NCI-H446 treated with DMSO at 0.1 percent for 48 hours (cell line): ENCODE measurements around the gene HCN3.

Source experiments
- DNase-seq: peaks from one replicate; lab custom pipeline; 2025; lab: John Stamatoyannopoulos, UW

The HCN3 gene

GRCh38 chr1:155254228-155254713 is 23.0 kb upstream of the HCN3 start:
- DNase-seq, result no peak

- no peak for DNase-seq
Measured at GRCh38 chr1:155254714-155255242, 22.5 kb upstream of the HCN3 start.

DNA sequence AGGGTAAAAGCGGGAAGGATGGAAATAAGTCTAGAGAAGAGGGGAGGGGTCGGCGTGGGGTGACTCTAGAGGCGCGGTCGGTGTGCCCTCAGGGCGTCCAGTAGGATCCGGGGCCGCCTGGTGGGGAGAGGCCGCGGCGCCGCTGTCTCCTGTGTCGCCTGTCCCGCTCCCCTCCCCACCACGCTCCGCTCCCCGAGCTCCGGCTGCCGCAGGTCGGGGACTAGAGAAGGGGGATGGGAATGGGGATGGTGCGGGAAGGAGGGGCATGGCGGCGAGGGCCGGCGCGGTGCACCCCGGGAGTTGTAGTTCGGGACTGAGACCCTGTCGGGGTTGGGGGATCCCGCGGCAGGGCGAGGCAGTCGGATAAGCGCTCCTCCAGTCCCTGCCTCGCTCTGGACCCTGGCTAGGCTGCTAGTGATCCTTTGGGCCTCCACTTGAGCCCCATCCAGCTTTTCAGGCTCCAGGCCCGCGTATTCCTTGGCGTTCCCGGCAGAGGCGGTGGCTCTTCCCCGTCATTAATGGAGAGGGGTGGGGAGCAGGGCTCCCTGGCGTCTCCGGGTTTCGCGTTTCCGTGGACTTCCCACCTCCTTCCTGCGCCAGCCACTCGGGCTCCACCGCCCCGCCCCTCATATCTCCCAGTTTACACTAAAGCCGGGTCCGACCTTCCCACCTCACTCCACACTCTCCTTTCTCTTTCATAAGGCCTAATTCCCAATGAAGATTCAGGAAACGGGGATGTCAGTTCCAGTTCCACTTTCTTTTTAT is 21.8 kb upstream of the HCN3 start, which contains the start of gene ENTREP3:
Gene ENTREP3, minus strand, starts transcription at position 241 of the 765 bp plus-strand sequence. CDS start 606 bp downstream, outside the sequence.
- peak; percentile 74 for DNase-seq

DNA sequence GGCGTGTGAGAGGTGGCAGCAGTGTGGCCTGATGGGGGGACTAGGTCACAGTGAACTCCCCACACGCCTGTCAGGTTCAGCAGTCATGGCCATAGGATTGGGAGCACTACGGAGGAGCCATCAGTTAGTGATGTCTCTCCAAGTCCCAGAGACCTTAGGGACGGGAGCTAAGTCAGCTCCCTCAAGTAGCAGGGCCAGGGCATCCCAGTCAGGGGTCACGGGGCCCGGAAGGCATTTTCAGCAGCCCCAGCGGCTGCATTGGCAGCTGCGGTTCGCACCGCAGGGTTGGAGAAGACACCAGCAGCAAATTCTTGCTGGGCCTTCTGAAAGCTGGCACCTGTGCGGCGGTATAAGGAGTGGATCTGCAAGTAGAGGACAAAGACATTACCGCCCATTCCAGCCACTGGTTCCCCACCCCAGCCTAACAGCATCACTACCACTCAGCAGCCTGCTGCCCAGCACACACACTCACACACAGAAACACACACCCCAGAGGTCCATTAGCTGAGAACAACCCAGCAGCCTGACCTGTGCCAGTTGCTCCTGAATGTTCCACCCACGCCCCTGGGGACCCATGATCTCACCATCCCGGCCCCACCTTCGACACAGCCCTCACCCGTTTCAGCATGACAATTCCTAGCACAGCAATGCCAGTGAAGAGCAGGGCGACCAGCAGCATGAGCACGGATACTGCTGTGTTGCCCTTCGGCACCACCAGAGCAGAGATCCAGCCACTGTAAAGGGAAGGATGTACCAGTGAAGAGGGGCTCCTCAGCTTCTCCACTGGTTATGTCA is 21.0 kb upstream of the HCN3 start:
- DNase-seq, result no peak

GRCh38 chr1:155260276-155260675 is 17.0 kb upstream of the HCN3 start:
- no peak for DNase-seq

GRCh38 chr1:155261493-155261851 is 15.8 kb upstream of the HCN3 start:
- no peak for DNase-seq

DNA sequence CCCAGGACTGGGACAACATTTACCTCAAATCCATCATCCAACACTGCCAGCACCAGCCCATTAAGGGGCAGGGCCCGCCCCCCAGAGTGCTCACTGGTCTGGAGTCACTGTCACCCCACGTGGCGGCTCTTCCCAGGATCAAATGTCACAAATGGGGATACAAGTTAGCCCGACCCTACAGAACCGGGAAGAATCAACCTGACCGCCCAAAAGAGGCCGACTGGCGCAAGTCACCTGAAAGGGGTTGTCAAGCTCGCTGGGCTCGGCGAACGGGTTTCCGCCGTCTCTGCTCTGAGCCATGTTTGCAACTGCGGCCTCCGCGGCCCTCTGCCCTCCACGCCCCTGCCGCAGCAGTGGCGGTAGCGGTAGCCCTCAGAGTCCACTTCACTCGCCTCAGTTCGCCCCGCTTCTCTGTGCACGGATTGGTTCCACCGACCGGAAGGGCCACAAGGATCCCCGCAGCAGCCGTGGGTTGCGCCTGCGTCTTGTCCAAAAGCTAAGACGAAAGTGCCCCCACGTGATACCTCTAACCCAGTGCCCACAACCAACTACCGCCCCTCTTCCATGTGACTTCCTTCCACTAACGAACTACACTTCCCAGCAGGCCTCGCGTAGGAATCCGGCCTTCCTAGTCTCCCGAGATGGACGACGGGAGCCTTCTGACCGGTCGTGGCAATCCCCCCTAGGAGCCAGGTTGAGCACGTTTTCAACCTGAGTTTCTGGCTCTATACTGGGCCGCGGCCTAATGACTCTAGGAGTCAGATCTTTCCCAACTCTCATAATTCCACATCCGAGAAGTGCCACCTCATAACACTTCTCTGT is 15.2 kb upstream of the HCN3 start, which contains the start of gene SCAMP3:
Gene SCAMP3, minus strand, starts transcription at position 509 of the 822 bp plus-strand sequence. Its CDS starts 209 bp downstream, at position 300.
- peak; percentile 96 for DNase-seq

DNA sequence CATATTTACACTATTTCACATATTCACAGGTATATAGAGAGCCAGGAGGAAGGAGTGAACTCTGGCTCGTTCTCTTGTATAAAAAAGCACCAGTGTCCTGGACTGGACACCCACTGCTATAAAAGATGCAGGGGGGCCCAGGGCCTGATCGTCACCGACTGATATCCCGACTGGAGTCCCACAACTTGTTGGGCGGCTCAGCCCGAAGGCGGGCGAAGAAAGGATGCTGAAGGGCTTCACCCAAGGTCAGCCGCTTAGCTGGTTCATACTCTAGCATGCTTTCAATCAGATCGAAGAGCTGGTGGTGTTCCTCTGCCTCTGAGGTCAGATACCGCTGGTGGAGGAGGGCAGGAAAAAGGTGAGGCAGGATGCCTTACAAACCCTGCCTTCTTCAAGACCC is 14.2 kb upstream of the HCN3 start:
- DNase-seq, result no peak

DNA sequence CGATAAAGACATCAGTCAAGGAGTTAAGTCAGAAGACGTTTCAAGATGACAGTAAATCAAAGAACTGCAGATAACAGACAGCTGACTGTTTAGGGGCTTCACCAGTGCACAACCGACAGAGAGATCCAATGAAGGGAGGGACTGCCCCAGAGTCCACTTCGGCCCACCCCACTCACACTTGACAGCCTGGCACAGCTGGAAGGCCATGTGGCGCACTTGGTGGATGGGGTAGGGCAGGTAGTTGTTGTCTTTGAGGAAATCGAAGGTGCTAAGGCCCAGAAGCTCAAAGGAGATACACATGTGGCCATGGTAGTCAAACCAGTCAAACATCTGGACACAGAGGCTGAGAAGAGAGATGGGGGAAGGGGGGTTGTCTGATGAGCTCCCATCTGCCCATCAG is 10.7 kb upstream of the HCN3 start:
- no peak for DNase-seq

GRCh38 chr1:155267373-155267772 is 9.9 kb upstream of the HCN3 start:
- no peak for DNase-seq

- no peak for DNase-seq
Measured at GRCh38 chr1:155268630-155269029, 8.6 kb upstream of the HCN3 start.

DNA sequence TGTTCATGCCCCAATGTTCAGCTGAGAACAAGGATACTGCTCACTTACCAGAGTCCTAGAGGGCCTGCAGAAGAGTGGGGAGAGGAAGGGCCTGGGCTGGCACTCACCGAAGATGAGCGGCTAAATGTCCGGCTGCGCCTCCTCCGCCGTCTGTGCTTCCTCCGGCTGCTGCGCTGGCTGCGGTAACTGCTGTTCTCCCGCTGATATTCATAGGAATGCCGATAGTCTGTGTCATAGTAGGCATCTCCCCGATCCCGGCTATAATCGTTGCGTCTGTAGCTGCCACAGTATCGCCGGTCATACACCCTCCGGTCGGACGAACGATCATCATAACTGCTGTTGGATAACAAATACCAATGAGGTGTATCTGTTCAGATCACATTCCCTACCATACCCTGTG is 7.9 kb upstream of the HCN3 start:
- no peak for DNase-seq

DNA sequence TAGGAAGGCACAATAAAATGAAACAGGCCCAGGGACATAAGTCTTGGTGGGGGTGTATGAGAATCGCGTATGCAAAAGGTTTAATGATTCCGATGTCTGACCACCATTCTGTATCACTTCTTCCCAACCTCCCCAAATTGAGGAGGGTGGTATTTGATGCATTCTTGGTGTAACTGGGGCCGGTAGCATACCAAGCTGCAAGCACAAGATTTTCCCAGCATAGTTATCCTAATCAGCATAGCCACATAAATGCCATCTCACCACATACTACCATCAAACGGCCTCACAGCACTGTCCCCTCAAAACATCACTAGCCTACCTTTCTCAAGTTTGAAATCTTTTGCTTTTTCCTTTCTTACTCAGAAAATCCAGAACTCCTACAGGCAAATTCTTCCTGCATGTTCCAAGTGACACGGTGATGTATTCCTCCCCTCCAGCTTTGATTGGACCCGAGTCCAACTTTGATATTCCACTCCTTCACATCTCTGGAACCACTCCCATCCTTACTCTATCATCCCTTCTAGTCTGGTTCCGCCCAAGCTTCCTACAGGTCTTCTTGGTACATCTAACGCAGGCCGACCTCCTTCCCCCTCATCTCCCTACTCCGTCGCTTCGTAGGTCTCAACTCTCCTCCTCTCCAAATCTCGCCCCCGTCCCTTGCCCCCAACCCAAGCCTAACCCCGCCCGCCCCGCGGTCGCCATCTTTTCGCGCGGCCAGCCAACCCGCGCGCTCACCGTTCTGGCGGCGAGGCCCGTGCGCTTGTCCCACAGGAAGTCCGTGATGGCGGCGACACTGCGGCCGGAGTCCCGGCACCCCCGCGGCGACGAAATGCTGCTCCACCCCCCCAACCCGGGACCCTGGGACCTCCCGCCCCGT is 4.6 kb upstream of the HCN3 start:
- DNase-seq, result peak; percentile 60

- DNase-seq, result peak; percentile 98
Measured at GRCh38 chr1:155273343-155274245, 3.7 kb upstream of the HCN3 start, which contains the start of gene CLK2. TSS of gene CLK2 (minus strand) at chr1:155273504. CDS start at chr1:155270977, 2,527 bp downstream.

- DNase-seq, result no peak
Measured at GRCh38 chr1:155277902-155278688, 832 bp downstream of the HCN3 start.

DNA sequence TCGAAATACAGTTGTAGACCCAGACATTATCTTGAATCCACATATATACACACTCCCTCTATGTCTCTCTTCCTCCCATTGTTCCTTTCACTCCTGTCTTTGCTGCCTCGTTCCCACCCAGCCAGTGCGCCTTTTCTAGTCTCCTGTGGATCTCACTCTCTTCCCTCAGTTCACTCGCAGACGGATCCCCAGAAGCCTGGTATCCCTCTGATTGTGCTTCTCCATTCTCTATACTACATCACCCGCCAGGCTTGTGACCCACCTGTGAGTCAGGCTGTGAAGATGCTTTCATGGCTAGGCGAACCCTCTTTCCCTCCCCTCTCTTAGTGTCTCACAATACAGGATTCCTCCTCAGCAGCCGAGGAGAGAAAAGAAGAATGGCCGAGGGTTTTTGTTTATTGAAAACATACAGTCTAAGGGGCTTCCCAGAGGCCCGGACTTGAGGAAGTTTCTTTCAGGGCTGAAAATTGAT is 1.5 kb downstream of the HCN3 start:
- no peak for DNase-seq

- DNase-seq, result no peak
Measured at GRCh38 chr1:155279268-155279667, 2.0 kb downstream of the HCN3 start.

GRCh38 chr1:155282488-155283091 is 5.3 kb downstream of the HCN3 start:
- no peak for DNase-seq
